SK-N-SH (cell line): ENCODE data around the gene MRPS27. TPM values are rescaled to one million over a fixed set of nuclear protein-coding genes. Genes with fewer than 3 reads are reported as not detected.
A peak's percentile ranks its signal among the peaks of the same experiment; 100 is the strongest.

ENCODE experiments used
- CTCF ChIA-PET: fragments of 300-600, 350-600 bp; formaldehyde crosslinking; extraction: SDS; loops from one replicate; lab custom pipeline; 2021; lab: Yijun Ruan, JAX
- POLR2A ChIA-PET: fragments of 350-600 bp; sonication (Branson Sonifier 250); formaldehyde crosslinking; extraction: SDS; loops from one replicate; lab custom pipeline; 2020; ENCODE audit warnings: antibody characterized with exemption, inconsistent platforms; lab: Yijun Ruan, JAX
- DNase-seq: peaks from one replicate; pipeline ENCODE4 v3.0.0; 2012
- H2AFZ ChIP-seq: fragments of 200-600 bp; sonication (generic); 2 replicates; pipeline ENCODE4 v1.8.1; 2016; ENCODE audit warnings: antibody characterized with exemption, mild to moderate bottlenecking, low read depth
- H3F3A ChIP-seq: fragments of 200-600 bp; sonication (generic); replicated peaks from 2 replicates; pipeline ENCODE3; 2016; ENCODE audit warnings: antibody characterized with exemption, mild to moderate bottlenecking; ENCODE audit not compliant: insufficient read depth
- H3K27ac ChIP-seq, 2 experiments: fragments of 200-500 bp in 1 of 2; fragments of 200-600 bp in 1 of 2; sonication (Bioruptor generic) in 1 of 2; sonication (generic), shearing (Covaris generic) in 1 of 2; 2 replicates each; pipeline versions ENCODE4 v1.5.1 to v1.6.1; 2014 to 2016; ENCODE audit warnings: low read depth in 2 of 2, inconsistent platforms in 1 of 2, low read length in 1 of 2, mild to moderate bottlenecking in 1 of 2, mixed read lengths in 1 of 2
- H3K27me3 ChIP-seq: fragments of 200-600 bp; sonication (generic), shearing (Covaris generic); 2 replicates; pipeline ENCODE4 v1.6.1; 2016; ENCODE audit warnings: mixed run types; ENCODE audit not compliant: insufficient read depth
- H3K36me3 ChIP-seq, 2 experiments: fragments of 200-500 bp in 1 of 2; fragments of 200-600 bp in 1 of 2; sonication (Bioruptor generic) in 1 of 2; sonication (generic) in 1 of 2; replicated peaks in 1 of 2; 2 replicates each; pipeline versions ENCODE3 to v1.5.1; 2014 to 2016; ENCODE audit warnings: low read length in 1 of 2, mild to moderate bottlenecking in 1 of 2; ENCODE audit not compliant: insufficient read depth in 2 of 2, control insufficient read depth in 1 of 2
- H3K4me1 ChIP-seq, 2 experiments: fragments of 200-500 bp in 1 of 2; fragments of 200-600 bp in 1 of 2; sonication (Bioruptor generic) in 1 of 2; sonication (generic), shearing (Covaris generic) in 1 of 2; 2 replicates each; pipeline versions ENCODE4 v1.5.1 to v1.6.1; 2014 to 2016; ENCODE audit warnings: low read depth in 1 of 2, low read length in 1 of 2, mixed run types in 1 of 2; ENCODE audit not compliant: insufficient read depth in 2 of 2, control insufficient read depth in 1 of 2
- H3K4me2 ChIP-seq: fragments of 200-600 bp; sonication (generic), shearing (Covaris generic); 2 replicates; pipeline ENCODE4 v1.6.1; 2017; ENCODE audit warnings: mixed run types
- H3K4me3 ChIP-seq, 2 experiments: fragments of 200-500 bp in 1 of 2; fragments of 200-600 bp in 1 of 2; sonication (Bioruptor generic) in 1 of 2; sonication (generic), shearing (Covaris generic) in 1 of 2; 2 replicates each; pipeline versions ENCODE4 v1.5.1 to v1.8.1; 2014 to 2016; ENCODE audit warnings: low read depth in 2 of 2, inconsistent platforms in 1 of 2, low read length in 1 of 2, mild to moderate bottlenecking in 1 of 2, mixed read lengths in 1 of 2, moderate library complexity in 1 of 2
- H3K79me2 ChIP-seq: fragments of 200-600 bp; sonication (generic); 2 replicates; pipeline ENCODE4 v1.8.1; 2017; ENCODE audit warnings: mild to moderate bottlenecking; ENCODE audit not compliant: insufficient read depth
- H3K9ac ChIP-seq: fragments of 200-600 bp; sonication (generic); 2 replicates; pipeline ENCODE4 v1.6.1; 2017; ENCODE audit warnings: mixed run types
- H3K9me2 ChIP-seq: fragments of 200-600 bp; sonication (generic); 2 replicates; pipeline ENCODE4 v1.6.1; 2017; ENCODE audit warnings: mixed run types
- H3K9me3 ChIP-seq: fragments of 200-600 bp; sonication (generic); 2 replicates; pipeline ENCODE4 v1.6.1; 2017; ENCODE audit warnings: mixed run types, mild to moderate bottlenecking, moderate library complexity
- H4K20me1 ChIP-seq: fragments of 200-600 bp; sonication (generic); 2 replicates; pipeline ENCODE4 v1.6.1; 2017; ENCODE audit warnings: mild to moderate bottlenecking, mixed run types; ENCODE audit not compliant: insufficient read depth
- CHD2 ChIP-seq: fragments of 150-350 bp; IDR thresholded peaks from 2 replicates; pipeline ENCODE4 v1.6.1; 2018; ENCODE audit warnings: low read length; ENCODE audit not compliant: partially characterized antibody
- ELF1 ChIP-seq: IDR thresholded peaks from 2 replicates; pipeline ENCODE4 v1.4.0; 2012
- EP300 ChIP-seq, 2 experiments: IDR thresholded peaks; 2 replicates each; pipeline versions ENCODE4 v1.4.0 to v1.6.1; 2012; ENCODE audit warnings: borderline replicate concordance in 1 of 2, low read depth in 1 of 2, low read length in 1 of 2
- FOSL2 ChIP-seq: IDR thresholded peaks from 2 replicates; pipeline ENCODE4 v1.4.0; 2012; ENCODE audit warnings: low read depth, mild to moderate bottlenecking, moderate library complexity, borderline replicate concordance
- FOXJ3 ChIP-seq: sonication (generic); formaldehyde crosslinking; IDR thresholded peaks from 2 replicates; pipeline ENCODE4 v1.5.1; 2020; ENCODE audit warnings: mild to moderate bottlenecking, missing genetic modification reagents
- JUND ChIP-seq: IDR thresholded peaks from 2 replicates; pipeline ENCODE4 v1.4.0; 2012
- MEF2A ChIP-seq: IDR thresholded peaks from 2 replicates; pipeline ENCODE4 v1.4.0; 2012; ENCODE audit warnings: low read depth, borderline replicate concordance
- MXI1 ChIP-seq: IDR thresholded peaks from 2 replicates; pipeline ENCODE4 v1.6.1; 2012; ENCODE audit warnings: mild to moderate bottlenecking, low read depth, low read length, improper control_type of control experiment
- NRF1 ChIP-seq: IDR thresholded peaks from 2 replicates; pipeline ENCODE4 v1.6.1; 2012; ENCODE audit warnings: low read depth, mild to moderate bottlenecking, low read length
- RAD21 ChIP-seq: IDR thresholded peaks from 2 replicates; pipeline ENCODE4 v1.6.1; 2012; ENCODE audit warnings: mild to moderate bottlenecking, low read length
- RCOR1 ChIP-seq: fragments of 150-350 bp; IDR thresholded peaks from 2 replicates; pipeline ENCODE4 v1.6.1; 2017; ENCODE audit warnings: antibody characterized with exemption, low read length
- REST ChIP-seq: IDR thresholded peaks from 2 replicates; pipeline ENCODE4 v1.6.1; 2012; ENCODE audit warnings: mild to moderate bottlenecking, low read depth, low read length, moderate library complexity
- RFX5 ChIP-seq: IDR thresholded peaks from 2 replicates; pipeline ENCODE4 v1.6.1; 2012; ENCODE audit warnings: mild to moderate bottlenecking, improper control_type of control experiment, low read length
- RXRA ChIP-seq: IDR thresholded peaks from 2 replicates; pipeline ENCODE4 v1.4.0; 2012; ENCODE audit warnings: low read depth, mild to moderate bottlenecking, borderline replicate concordance
- TAF1 ChIP-seq: IDR thresholded peaks from 2 replicates; pipeline ENCODE4 v1.6.1; 2012; ENCODE audit warnings: low read depth, mild to moderate bottlenecking, low read length, moderate library complexity, borderline replicate concordance
- TCF12 ChIP-seq: IDR thresholded peaks from 2 replicates; pipeline ENCODE4 v1.4.0; 2012
- TEAD4 ChIP-seq: IDR thresholded peaks from 2 replicates; pipeline ENCODE4 v1.4.0; 2012; ENCODE audit warnings: mild to moderate bottlenecking, borderline replicate concordance; ENCODE audit not compliant: insufficient read depth
- USF2 ChIP-seq: fragments of 150-350 bp; IDR thresholded peaks from 2 replicates; pipeline ENCODE4 v1.6.1; 2017; ENCODE audit warnings: antibody characterized with exemption, low read length, low read depth, borderline replicate concordance
- YY1 ChIP-seq: IDR thresholded peaks from 2 replicates; pipeline ENCODE4 v1.4.0; 2012; ENCODE audit warnings: low read depth, mild to moderate bottlenecking
- WGBS: methylation state at CpG from one replicate; pipeline ENCODE4 v1.1.6; 2017; ENCODE audit warnings: low lambda C conversion rate; 5-methylcytosine and 5-hydroxymethylcytosine counted together
- polyA plus RNA-seq, 3 experiments: library from polyadenylated mRNA; depleted of rRNA; stranded (reverse); fragments of >200 nt; gene quantifications; 2 replicates each; pipeline ENCODE4 v1.2.3, GENCODE V29; 2012
- TF ChIP-seq, protein P1 (sequence below): IDR thresholded peaks from 2 replicates; pipeline ENCODE4 v1.4.0; 2012; ENCODE audit warnings: low read depth
- TF ChIP-seq, protein P2 (sequence below): fragments of 150-350 bp; IDR thresholded peaks from 2 replicates; pipeline ENCODE4 v1.6.1; 2016; ENCODE audit warnings: mild to moderate bottlenecking, low read depth, low read length
- TF ChIP-seq, protein P3 (sequence below): IDR thresholded peaks from 2 replicates; pipeline ENCODE4; 2012
- TF ChIP-seq, protein P4 (sequence below): IDR thresholded peaks from 2 replicates; pipeline ENCODE4 v1.4.0; 2012; ENCODE audit warnings: low read depth, borderline replicate concordance
- TF ChIP-seq, protein P5 (sequence below): IDR thresholded peaks from 2 replicates; pipeline ENCODE4 v1.4.0; 2012; ENCODE audit warnings: low read depth, borderline replicate concordance

Gene MRPS27
- polyA plus RNA-seq, 1 of the 3 experiments (the other 2 are of a cell fraction) = 37.5 TPM

DNA sequence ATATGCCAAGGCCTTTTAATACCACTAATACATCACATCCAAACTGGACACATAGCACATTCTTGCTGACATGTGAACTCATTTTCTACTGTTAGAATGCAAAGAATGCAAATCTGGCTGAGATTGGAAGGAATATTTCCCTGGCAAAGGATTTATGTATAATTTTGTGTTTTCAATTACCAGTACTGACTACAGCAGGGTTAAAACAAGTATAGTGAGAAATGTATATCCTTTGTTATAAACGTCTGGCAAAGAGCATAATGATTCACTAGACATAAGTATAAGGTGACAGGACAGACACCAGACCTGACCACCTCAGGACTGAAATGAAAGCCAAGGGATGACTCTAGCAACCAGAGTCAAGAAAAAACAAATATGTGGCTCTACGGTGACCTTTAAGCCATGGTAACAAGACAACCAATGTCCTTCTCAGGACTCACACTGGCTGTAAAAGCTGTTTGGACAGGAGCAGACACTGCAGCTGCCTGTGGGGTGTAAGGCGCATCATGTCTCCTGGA lies 95.0 kb downstream of the MRPS27 start:
- Histone ChIP-seq H4K20me1 (no peaks in the 10 kb centered on the region), H3K4me3 (no peak overlapping the region), H3K79me2 (no peaks in the 10 kb centered on the region; the same call in 1 of the 2 replicates), H3K9me2 (no peaks in the 10 kb centered on the region), H3F3A (peaks cover 5% of the 10 kb centered on the region), H3K9me3 (no peaks in the 10 kb centered on the region), H3K4me1 (peaks cover 3 to 10% of the 10 kb centered on the region in 2 experiments; a peak in 3 of 4 replicates), H3K9ac (peak overlapping the region; percentile 15; the same call in 1 of the 2 replicates), H3K27ac (peak overlapping the region; percentile 76 to 77), H3K36me3 (peaks cover 53 to 61% of the 10 kb centered on the region in 2 experiments), H3K27me3 (no peaks in the 10 kb centered on the region), H2AFZ (no peak overlapping the region), H3K4me2 (peak overlapping the region; percentile 25)
- ChIA-PET POLR2A (no interaction called here), CTCF (interaction anchor here (2.6 kb wide), 1 partner anchor 21 kb away, joined by 9 read pairs; no protein-coding TSS in a partner anchor)
- 61% methylated on average over 3 of the region's 3 CpGs for WGBS
- no peak for DNase-seq
- TF ChIP-seq, protein P1, sequence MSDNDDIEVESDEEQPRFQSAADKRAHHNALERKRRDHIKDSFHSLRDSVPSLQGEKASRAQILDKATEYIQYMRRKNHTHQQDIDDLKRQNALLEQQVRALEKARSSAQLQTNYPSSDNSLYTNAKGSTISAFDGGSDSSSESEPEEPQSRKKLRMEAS = no peak
- TF ChIP-seq CHD2 = no peak
- peak; percentile 54; the same call in 1 of the 2 replicates for TF ChIP-seq RXRA
- TF ChIP-seq, protein P2, sequence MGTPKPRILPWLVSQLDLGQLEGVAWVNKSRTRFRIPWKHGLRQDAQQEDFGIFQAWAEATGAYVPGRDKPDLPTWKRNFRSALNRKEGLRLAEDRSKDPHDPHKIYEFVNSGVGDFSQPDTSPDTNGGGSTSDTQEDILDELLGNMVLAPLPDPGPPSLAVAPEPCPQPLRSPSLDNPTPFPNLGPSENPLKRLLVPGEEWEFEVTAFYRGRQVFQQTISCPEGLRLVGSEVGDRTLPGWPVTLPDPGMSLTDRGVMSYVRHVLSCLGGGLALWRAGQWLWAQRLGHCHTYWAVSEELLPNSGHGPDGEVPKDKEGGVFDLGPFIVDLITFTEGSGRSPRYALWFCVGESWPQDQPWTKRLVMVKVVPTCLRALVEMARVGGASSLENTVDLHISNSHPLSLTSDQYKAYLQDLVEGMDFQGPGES = no peak
- TF ChIP-seq MXI1 = no peak
- TF ChIP-seq ELF1 = no peak
- TF ChIP-seq, protein P3, sequence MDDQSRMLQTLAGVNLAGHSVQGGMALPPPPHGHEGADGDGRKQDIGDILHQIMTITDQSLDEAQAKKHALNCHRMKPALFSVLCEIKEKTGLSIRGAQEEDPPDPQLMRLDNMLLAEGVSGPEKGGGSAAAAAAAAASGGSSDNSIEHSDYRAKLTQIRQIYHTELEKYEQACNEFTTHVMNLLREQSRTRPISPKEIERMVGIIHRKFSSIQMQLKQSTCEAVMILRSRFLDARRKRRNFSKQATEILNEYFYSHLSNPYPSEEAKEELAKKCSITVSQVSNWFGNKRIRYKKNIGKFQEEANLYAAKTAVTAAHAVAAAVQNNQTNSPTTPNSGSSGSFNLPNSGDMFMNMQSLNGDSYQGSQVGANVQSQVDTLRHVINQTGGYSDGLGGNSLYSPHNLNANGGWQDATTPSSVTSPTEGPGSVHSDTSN = peak; percentile 75
- no peak for TF ChIP-seq RAD21
- no peak for TF ChIP-seq NRF1
- TF ChIP-seq EP300 (IDR thresholded peaks at IDR 0.05; ENCODE audit: borderline replicate concordance in 1 of 2, low read depth in 1 of 2, low read length in 1 of 2) = peak; percentile 39 to 43; a peak in 1 of 4 replicates
- TF ChIP-seq FOSL2 = no peak; the same call in 1 of the 2 replicates
- TF ChIP-seq FOXJ3 (CRISPR knock-in tag) = no peak
- TF ChIP-seq REST = no peak
- TF ChIP-seq JUND = peak; percentile 16; the same call in 1 of the 2 replicates
- no peak for TF ChIP-seq RFX5
- no peak for TF ChIP-seq MEF2A
- TF ChIP-seq USF2 = no peak
- TF ChIP-seq TAF1 = no peak
- TF ChIP-seq TCF12 = peak; percentile 77
- TF ChIP-seq, protein P4, sequence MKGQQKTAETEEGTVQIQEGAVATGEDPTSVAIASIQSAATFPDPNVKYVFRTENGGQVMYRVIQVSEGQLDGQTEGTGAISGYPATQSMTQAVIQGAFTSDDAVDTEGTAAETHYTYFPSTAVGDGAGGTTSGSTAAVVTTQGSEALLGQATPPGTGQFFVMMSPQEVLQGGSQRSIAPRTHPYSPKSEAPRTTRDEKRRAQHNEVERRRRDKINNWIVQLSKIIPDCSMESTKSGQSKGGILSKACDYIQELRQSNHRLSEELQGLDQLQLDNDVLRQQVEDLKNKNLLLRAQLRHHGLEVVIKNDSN = no peak
- TF ChIP-seq YY1 = no peak
- no peak for TF ChIP-seq RCOR1
- peak; percentile 85 for TF ChIP-seq TEAD4
- TF ChIP-seq, protein P5, sequence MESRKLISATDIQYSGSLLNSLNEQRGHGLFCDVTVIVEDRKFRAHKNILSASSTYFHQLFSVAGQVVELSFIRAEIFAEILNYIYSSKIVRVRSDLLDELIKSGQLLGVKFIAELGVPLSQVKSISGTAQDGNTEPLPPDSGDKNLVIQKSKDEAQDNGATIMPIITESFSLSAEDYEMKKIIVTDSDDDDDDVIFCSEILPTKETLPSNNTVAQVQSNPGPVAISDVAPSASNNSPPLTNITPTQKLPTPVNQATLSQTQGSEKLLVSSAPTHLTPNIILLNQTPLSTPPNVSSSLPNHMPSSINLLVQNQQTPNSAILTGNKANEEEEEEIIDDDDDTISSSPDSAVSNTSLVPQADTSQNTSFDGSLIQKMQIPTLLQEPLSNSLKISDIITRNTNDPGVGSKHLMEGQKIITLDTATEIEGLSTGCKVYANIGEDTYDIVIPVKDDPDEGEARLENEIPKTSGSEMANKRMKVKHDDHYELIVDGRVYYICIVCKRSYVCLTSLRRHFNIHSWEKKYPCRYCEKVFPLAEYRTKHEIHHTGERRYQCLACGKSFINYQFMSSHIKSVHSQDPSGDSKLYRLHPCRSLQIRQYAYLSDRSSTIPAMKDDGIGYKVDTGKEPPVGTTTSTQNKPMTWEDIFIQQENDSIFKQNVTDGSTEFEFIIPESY = no peak
